ENCODE measurements around the gene ZSCAN9. TPM values are rescaled to one million over a fixed set of nuclear protein-coding genes. Genes with fewer than 3 reads are reported as not detected.
A peak's percentile ranks its signal among the peaks of the same experiment; 100 is the strongest.

The ZSCAN9 gene
- total and polyA plus RNA-seq, 2 of the 8 experiments (the other 6 are each of a cell fraction or from before 2014, with no cell fraction given) = 10.8 to 13.6 TPM

DNA sequence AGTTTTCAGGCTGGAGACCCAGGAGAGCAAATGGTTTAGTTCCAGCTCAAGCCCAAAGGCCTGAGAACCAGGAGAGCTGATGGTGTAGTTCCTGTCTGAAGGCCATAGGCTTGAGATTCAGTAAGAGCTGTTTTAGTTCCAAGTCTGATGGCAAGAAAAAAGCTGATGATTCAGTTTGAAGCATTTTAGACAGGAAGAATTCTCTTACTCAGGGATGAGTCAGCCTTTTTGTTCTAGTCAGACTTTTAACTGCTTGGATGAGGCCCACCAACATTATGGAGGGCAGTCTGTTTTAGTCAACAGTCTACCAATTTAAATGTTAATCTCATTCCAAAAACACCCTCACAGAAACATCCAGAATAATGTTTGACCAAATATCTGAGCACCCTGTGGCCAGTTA lies 44.4 kb downstream of the ZSCAN9 start:
- no peak overlapping the region for H2BK120ac ChIP-seq (replicated peaks; ENCODE audit: low read depth, low read length)
- H3K9me3 ChIP-seq (ENCODE audit: insufficient read depth in 2 of 2, low read depth in 1 of 2, low read length in 1 of 2) = no peaks in the 10 kb centered on the region
- FAIRE-seq (no peak), DNase-seq (ENCODE audit: low read depth in 1 of 2, low spot score in 2 of 2) (no peak)
- H3K27me3 ChIP-seq (replicated peaks in 1 of 4; ENCODE audit: control insufficient read depth in 3 of 4, extremely low read depth in 1 of 4, insufficient read depth in 3 of 4, low read length in 3 of 4) = no peaks in the 10 kb centered on the region
- H3K36me3 ChIP-seq (ENCODE audit: control insufficient read depth in 2 of 4, insufficient read depth in 4 of 4, low read length in 3 of 4) = peaks cover 0 to 23% (median 9%) of the 10 kb centered on the region in 4 experiments; a peak in 6 of 8 replicates
- H3K4me3 ChIP-seq (ENCODE audit: extremely low read depth in 1 of 4, insufficient read depth in 2 of 4, low read depth in 3 of 4, low read length in 4 of 4) = no peak overlapping the region
- no peak overlapping the region for H3K23ac ChIP-seq (ENCODE audit: insufficient read length)
- H3K4me1 ChIP-seq (replicated peaks in 1 of 4; ENCODE audit: control insufficient read depth in 3 of 4, insufficient read depth in 4 of 4, low read length in 3 of 4) = peaks cover 0 to 2% (median 0%) of the 10 kb centered on the region in 4 experiments; a peak in 1 of 7 replicates
- no peaks in the 10 kb centered on the region for H3K79me1 ChIP-seq (ENCODE audit: low read depth, low read length)
- no peak overlapping the region for H3K4me2 ChIP-seq (ENCODE audit: insufficient read depth in 1 of 2, low read depth in 2 of 2, low read length in 2 of 2)
- H4K20me1 ChIP-seq (replicated peaks in 1 of 2; ENCODE audit: control insufficient read depth in 1 of 2, insufficient read depth in 2 of 2, low read length in 2 of 2) = no peaks in the 10 kb centered on the region
- H3K27ac ChIP-seq (ENCODE audit: low read depth, low read length) = no peak overlapping the region
- H3K56ac ChIP-seq (replicated peaks; ENCODE audit: insufficient read length, low read depth, low read length) = no peak overlapping the region
- ChIA-PET POLR2A (ENCODE audit: partially characterized antibody) (interaction anchor here (0.6 to 4.3 kb wide), 4 partner anchors 11 to 66 kb away, joined by 4 to 31 read pairs (median 13); partner anchors contain the start of genes PGBD1, ZKSCAN4 and ZSCAN31), CTCF (ENCODE audit: partially characterized antibody) (interaction anchor here (2.3 kb wide), 1 partner anchor 86 kb away, joined by 9 read pairs; no protein-coding TSS in a partner anchor)
- no peak overlapping the region for H3K18ac ChIP-seq (ENCODE audit: extremely low read depth, low read length)
- no peak overlapping the region for H4K5ac ChIP-seq (ENCODE audit: insufficient read length, low read depth, low read length)
- peaks cover 2% of the 10 kb centered on the region; the same call in 1 of the 2 replicates for H3K23me2 ChIP-seq (ENCODE audit: low read depth, low read length)
- H2BK12ac ChIP-seq (ENCODE audit: low read depth, low read length) = no peak overlapping the region
- H3K79me2 ChIP-seq (ENCODE audit: control insufficient read depth in 1 of 2, insufficient read depth in 2 of 2, low read length in 2 of 2) = peaks cover 0 to 16% of the 10 kb centered on the region in 2 experiments; a peak in 2 of 4 replicates
- no peak overlapping the region for H4K8ac ChIP-seq (ENCODE audit: extremely low read depth, insufficient read depth, low read length)
- H2BK15ac ChIP-seq (ENCODE audit: low read length) = no peak overlapping the region
- H2BK20ac ChIP-seq (ENCODE audit: low read length) = no peak overlapping the region
- no peak overlapping the region for H2AFZ ChIP-seq (ENCODE audit: low read length)
- no peak for TF ChIP-seq BCL11A (IDR thresholded peaks at IDR 0.05; ENCODE audit: low read depth in 2 of 2, low read length in 2 of 2)
- TF ChIP-seq BACH1 (IDR thresholded peaks at IDR 0.05; ENCODE audit: low read length) = peak; percentile 69; the same call in 1 of the 2 replicates
- TF ChIP-seq NANOG (IDR thresholded peaks at IDR 0.05; ENCODE audit: insufficient read depth, low read depth, low read length, poor library complexity, severe bottlenecking) = no peak
- no peak overlapping the region for H4K91ac ChIP-seq (replicated peaks; ENCODE audit: insufficient read length, low read length)
- no peak overlapping the region for H3K9ac ChIP-seq (replicated peaks in 1 of 4; ENCODE audit: extremely low read depth in 1 of 4, low read depth in 3 of 4, low read length in 3 of 4)
- H3K14ac ChIP-seq (ENCODE audit: insufficient read length) = no peak overlapping the region
- no peak overlapping the region for H2AK5ac ChIP-seq (ENCODE audit: low read depth, low read length)
- no peak overlapping the region for H2BK5ac ChIP-seq (ENCODE audit: low read depth, low read length)
- H3K4ac ChIP-seq (replicated peaks; ENCODE audit: insufficient read length, low read depth, low read length) = no peak overlapping the region

All from H1 (cell line).